GM21723 (cell line): ENCODE measurements around the gene FAP.

Experiments used
- ATAC-seq: cut with Tn5 transposase; IDR thresholded peaks from one replicate; pipeline ENCODE4 v1.9.1; 2021; ENCODE audit warnings: mild to moderate bottlenecking, moderate library complexity; ENCODE audit not compliant: unreplicated experiment

The FAP gene

DNA sequence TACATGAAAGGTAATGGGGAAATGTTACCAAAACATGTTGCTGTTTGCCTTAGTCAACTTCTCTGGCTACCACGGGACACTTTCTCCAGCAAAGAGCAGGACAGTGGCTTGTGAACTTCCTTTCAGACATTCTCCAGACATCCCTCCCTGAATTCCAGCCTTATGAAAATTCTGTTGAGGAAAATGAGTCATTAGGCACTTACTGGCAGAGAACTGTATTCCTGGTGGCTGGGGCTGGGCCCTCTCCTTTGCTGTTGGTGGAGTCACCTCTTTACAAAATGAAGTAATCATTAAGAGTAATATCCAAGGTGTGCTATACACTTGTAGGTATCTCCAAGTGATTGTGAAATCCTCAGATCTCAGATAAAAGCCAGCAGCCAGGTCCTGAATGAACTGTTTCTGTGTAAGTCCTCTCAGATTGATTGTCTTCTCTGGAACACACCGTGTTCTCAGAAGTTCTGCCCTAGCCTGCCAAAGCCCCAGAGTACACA is 1.3 kb upstream of the FAP start:
- ATAC-seq: no peak

DNA sequence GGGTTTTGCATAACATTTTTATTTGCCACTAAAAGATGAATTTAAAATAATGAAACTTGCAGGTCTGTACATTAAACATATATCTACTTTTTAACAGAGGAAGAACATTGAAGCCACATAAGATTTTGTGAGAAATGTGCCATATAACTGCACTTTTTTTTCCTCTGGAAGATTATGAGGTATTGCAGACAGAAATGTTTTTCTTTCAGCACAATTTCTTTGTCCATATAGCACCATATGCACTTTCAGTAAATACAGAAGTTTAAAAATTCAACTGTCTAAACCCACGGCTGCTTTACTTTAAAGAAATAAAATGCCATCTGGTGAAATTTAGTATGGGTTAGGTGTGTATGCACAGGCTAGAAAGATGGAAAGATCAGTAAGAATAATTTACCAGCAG is 470 bp upstream of the FAP start:
- ATAC-seq: no peak

DNA sequence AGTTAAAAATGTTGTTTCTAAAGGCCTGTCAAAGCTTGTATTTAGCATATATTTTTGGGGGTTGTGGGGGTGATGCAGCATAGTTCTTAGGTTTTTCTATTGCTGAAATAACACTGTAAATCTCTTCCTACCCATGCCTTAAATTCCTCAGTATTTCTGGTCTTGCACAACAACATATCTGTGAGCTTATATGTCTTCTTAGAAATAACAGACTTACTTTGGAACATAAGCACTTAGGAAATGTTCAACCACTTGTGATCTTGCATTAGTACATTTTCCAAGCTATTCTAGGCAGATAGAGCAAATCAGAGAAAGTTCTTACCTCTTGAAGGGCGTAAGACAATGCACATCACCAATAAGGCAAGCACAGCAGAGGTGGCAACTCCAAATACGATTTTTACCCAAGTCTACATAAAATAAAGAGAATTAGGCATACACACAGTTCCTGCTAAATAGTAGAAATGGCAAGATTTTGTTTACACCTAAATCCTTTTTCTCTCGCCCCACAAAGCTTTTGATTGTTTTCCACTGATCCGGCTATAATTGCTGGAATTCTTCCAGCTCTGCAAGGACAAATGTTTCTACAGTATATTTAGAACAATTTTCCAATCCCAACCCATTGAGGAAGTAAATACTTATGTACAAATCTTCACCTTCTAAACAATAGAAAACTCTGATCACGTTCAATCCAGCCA is 512 bp downstream of the FAP start:
- ATAC-seq: no peak

DNA sequence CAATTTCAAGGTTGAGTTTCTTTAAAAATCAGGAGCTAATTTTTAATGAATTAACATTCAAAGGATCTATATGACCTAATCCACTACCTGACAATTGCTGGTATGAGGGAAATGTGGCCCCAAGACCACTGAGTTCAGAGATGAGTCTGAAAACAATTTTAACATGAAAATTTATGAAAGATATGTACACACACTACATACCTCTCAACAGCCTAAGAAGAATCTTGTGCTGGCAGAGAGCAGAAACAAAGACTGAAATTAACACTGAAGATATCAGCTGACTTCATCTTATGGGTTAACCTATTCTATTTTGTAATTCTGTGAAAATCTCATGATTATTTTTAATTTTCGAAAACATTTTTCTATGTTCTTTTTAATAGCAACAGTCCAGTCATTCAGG is 1.7 kb downstream of the FAP start:
- ATAC-seq: no peak

GRCh38 chr2:162234620-162235462 is 8.4 kb downstream of the FAP start:
- no peak for ATAC-seq

- ATAC-seq: no peak
These were observed 10.0 kb downstream of the FAP start for GRCh38 chr2:162233197-162233596.

DNA sequence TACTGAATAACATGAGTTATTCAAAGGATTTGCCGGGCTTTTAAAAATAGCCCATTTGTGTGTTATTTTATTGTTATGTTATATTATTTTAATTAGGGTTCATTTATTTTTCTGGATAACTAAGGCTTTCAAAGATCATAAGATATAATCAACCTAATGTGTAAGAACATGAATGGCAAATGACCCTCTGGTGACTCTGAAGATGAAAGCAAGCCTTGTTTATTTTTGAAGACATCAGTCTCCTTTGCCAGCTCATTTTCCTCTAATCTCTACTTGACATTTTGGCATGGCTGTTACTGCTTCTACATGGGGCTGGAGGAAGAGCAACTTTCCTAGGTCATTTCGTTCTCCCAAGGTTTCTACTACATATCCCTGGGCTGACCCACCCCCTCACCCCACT is 10.6 kb downstream of the FAP start:
- ATAC-seq: no peak

DNA sequence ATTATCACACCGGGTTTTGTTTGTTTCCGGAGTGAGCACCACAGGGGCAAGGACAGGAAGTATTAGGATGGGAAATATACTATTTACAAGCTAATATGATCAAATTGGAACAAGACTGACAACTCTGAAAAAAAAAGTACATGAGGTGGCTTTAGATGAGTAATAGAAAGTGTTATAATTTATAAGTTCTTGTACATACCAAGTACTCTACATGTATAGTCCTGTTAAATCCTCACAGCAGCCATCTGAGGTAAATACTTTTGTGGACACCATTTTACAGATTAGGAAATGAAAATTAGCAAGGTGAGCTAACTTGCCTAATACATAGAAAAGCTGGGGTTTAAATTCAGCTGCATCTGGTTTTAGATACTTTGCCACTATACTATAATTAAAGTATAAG is 11.2 kb downstream of the FAP start:
- ATAC-seq: no peak

DNA sequence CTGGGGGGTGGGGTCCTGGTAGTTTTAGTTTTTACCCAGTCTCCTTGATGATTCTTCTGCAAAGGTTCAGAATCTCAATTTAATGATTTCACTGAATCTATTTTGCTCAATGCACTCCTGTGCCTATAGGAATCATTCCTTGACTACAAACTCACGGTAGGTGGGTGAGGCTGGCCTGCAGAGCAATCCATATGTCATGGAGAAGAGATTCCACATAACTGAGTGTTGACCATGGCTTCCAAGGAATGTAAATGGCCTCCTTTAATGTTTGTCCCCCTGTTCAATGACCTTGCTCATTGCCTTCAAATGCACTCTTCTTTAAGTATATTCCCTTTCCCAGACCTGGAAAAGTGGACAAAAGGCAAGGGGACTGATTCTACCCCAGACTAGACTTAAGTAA is 12.5 kb downstream of the FAP start:
- ATAC-seq: no peak

DNA sequence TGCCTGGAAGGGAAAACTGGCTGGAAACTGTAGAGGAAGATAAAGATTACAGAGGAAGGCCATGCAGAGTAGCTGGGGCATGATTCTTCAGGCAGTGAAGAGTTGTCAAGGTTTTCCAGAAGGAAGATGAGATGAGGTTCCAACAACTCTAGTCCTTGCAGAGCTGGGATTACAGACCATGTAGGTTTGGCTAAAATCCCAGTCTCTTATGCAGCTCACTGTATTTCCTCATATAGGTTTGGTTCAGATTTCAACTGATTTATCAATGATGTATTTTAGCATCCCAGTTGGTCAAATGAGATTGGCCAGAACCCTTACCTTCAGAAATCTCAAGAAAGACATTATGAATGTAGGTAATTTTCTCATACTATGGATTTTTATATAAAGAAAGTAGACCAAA is 16.4 kb downstream of the FAP start:
- ATAC-seq: no peak

- peak; percentile 94 for ATAC-seq
These were observed 22.2 kb downstream of the FAP start for GRCh38 chr2:162221064-162221463.

GRCh38 chr2:162220368-162220767 is 22.9 kb downstream of the FAP start:
- peak; percentile 9 for ATAC-seq

GRCh38 chr2:162219426-162219825 is 23.8 kb downstream of the FAP start:
- no peak for ATAC-seq

GRCh38 chr2:162217598-162217997 is 25.6 kb downstream of the FAP start:
- no peak for ATAC-seq

DNA sequence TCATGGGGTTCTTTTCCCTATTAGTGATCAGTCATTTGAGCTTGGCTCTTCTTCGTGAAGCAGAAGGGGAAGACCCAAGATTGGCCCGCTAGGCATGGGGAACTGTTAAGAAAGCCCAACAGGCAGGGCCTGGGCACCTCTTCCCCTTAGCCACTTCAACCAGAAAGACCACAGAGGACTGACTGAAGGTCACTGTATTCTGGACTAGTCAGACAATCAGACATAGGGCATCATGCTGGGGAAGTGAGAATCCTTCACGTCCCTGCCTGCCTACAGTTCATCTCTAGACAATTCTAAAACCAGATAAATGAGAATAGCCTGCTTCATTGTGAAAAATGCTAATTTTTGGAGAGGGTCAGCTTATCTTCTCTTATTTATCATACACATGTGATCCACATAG is 28.1 kb downstream of the FAP start:
- no peak for ATAC-seq

GRCh38 chr2:162212366-162212765 is 30.9 kb downstream of the FAP start:
- ATAC-seq: no peak

DNA sequence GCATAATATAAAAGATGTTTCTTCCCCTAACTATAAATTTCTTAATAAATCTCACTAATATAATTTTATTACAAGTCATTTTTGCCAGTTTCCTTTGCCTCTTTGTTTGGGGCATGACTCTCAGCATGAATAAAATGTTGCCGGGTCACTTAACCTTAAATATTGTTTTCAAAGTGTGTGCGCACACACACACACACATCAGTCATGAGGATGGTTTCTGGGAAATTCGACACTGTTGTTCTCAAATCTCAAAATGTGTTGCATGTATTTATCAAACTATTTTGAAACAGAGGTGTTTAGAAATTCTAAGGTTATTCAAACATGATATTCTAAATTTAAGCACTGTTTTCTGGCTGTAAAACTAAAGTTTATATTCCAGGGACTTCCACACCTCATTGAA is 31.5 kb downstream of the FAP start:
- no peak for ATAC-seq

DNA sequence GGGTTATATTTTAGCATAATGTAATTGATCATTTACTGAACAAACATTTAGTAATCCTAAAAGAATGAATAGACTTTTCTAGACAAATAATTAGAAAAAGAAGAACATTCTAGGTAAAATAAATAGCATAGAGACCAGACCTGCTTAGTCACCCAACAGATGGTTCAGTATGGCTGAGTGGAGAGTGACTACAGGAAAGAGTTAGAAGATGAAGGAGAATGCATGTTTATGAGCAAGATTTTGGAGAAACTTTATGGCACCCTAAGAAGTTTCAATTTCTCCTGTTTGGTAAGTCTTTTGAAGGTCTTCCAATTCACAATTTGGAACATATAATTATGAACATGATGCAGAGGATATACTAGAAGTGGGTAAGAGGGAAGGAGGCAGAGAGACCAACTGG is 32.9 kb downstream of the FAP start:
- no peak for ATAC-seq

GRCh38 chr2:162202203-162202602 is 41.0 kb downstream of the FAP start:
- ATAC-seq: no peak

GRCh38 chr2:162200636-162201035 is 42.6 kb downstream of the FAP start:
- ATAC-seq: no peak

- no peak for ATAC-seq
These were observed 43.3 kb downstream of the FAP start for GRCh38 chr2:162199913-162200312.

DNA sequence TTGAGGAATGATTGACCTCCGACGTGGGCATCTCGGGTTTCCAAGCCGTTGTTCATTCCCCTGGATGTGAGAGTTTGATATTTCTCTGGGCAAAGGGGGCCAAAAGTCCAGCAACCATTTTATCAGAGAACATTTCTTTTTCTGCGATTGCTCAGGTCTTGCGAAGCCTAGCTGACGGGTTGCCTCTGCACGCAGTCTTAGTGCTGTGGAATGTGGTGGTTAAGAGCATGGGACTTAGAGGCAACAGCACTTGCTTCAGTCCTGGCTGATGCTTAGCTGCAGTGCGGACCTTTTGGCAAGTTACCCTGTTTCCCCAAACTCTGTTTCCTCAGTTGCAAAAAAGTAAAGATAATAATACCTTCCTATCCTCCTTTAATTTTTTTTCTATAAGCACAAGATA is 45.0 kb downstream of the FAP start:
- ATAC-seq: no peak
